Amygdala (tissue), 56 donors: Measurements from ENCODE around the gene SMIM5.
"Not testable (repeated sequence)": the region's sequence is repeated elsewhere in the genome, so short reads cannot be mapped to it uniquely, and the experiment has no call there.

Source experiments
- DNase-seq, 56 donors: peaks; one replicate each; lab custom pipeline; 2025; lab: John Stamatoyannopoulos, UW

The SMIM5 gene

GRCh38 chr17:75637551-75637950 is 4.3 kb downstream of the SMIM5 start:
- no peak for DNase-seq

DNA sequence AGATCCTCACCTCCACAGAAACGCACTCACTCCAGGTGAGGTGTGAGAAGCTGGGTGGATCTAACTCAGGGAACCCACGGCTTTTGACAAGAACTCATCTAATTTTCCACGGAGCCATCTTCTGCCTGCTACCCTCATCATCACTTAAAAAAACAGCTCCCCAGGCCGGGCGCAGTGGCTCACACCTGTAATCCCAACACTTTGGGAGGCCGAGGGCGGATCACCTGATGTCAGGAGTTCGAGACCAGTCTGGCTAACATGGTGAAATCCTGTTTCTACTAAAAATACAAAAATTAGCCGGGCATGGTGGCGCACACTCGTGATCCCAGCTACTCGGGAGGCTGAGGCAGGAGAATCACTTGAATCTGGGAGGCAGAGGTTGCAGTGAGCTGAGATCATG is 4.8 kb downstream of the SMIM5 start:
- DNase-seq = not testable (repeated sequence)

DNA sequence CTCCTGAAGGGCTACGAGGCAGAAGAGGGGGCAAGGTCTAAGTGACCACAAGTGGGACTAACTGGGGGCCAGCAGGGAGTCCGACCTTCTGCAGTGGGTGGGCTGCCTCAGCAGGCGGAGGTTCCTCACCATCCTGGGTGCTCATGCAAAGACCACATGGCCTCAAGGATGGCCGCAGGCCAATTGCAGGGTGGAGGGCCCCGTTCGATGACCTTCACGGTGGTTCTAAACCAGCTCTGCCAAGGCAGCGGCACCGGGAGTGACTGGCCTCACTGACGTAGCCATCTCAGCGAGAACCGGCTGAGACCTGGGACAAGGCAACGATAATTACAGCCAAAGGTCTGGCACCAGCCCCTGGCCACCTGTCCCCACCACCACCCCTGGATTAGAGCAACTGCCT is 5.7 kb downstream of the SMIM5 start:
- no peak for DNase-seq

- DNase-seq = no peak
Measured at GRCh38 chr17:75639327-75639726, 6.1 kb downstream of the SMIM5 start.

GRCh38 chr17:75639771-75640555 is 6.7 kb downstream of the SMIM5 start:
- no peak for DNase-seq

DNA sequence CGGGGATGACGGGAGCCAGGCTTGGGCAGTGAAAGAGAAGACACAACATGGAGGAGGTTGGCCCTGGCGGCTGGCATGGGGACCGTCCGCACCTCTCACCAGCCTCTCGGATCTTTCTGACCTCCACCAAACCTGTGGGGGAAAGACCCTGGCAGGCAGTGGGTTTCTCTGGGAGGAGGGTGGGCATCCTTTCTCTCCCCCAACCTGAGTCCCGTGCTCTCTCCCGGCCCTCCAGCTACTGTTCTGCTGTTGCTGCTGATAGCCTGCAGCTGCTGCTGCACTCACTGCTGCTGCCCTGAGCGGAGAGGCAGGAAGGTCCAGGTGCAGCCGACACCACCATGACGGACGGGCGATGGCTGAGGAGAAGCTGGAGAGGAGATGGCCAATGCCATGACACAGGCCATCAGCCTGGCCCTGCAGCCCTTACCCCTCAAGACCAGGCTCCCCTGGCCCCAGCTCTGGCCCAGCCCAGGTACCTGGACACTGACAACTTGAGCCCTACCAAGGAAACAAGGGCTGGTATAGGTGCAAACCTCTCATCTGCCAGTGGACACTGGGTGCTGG is 7.4 kb downstream of the SMIM5 start:
- DNase-seq = no peak

- DNase-seq = peak in 17 of 56 donors; percentile 8 to 68 (median 40)
Measured at GRCh38 chr17:75641343-75641742, 8.1 kb downstream of the SMIM5 start.

GRCh38 chr17:75642182-75642783 is 9.0 kb downstream of the SMIM5 start:
- DNase-seq = no peak

- DNase-seq = peak in 11 of 56 donors; percentile 9 to 55 (median 29)
Measured at GRCh38 chr17:75642784-75643642, 9.8 kb downstream of the SMIM5 start.

- no peak for DNase-seq
Measured at GRCh38 chr17:75643643-75644017, 10.4 kb downstream of the SMIM5 start.

DNA sequence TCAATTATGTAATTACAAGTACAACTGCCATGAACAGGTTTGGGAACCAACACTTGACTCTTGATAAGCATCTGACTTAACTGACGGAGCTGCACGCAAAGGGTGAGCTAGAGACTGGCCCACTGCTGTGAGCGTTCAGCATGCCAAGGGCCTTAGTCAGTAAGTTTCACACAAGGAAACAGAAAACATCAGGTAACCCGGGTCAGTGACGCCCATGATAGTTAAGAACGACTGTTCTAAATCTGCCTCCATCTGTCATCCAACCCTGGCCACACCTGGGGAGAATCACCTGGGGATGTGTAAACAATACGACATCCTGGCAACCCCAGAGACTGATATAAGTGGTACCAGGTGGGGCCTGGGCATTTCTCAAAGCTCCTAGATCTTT is 12.3 kb downstream of the SMIM5 start:
- DNase-seq = no peak

- DNase-seq = peak in 53 of 56 donors; percentile 28 to 92 (median 74)
Measured at GRCh38 chr17:75645889-75646637, 12.8 kb downstream of the SMIM5 start.

DNA sequence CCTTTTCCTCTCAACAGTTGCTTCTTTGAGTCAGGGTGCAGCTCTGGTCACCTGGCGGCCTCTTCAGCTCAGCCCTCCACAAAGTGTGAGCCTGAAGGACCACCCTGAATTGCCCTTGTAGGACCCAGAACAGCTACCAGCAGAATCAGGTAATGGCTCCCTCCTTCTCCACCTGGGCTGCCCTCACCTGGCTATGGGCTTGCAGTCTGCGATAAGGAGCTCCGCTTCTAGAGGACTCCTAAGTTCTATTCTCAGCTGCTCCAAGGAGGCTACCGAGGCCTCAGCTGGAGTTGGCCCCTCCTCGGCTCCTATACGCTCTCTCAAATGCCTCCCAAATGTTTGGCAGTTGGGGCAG is 13.4 kb downstream of the SMIM5 start:
- DNase-seq = no peak

GRCh38 chr17:75647061-75647460 is 13.8 kb downstream of the SMIM5 start:
- peak in 14 of 56 donors; percentile 30 to 59 (median 40) for DNase-seq

DNA sequence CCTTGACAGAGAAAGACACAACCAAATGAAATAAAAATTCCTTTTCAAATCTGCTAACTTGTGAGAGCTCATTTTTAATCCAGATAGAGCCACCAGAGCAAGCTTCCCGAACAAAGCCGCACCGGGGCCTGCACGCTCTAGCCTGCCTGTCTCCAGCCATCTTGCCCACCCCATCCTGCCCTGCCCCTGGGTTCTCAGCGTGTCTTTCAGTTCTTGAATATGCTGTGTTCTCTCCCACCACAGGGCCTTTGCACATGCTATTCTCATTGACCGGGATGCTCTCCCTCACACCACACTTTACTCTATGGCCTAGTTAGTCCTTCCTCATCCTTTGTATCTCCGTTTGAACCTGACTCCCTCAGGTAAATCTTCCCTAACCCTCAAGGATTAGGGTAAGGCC is 14.7 kb downstream of the SMIM5 start:
- no peak for DNase-seq

- no peak for DNase-seq
Measured at GRCh38 chr17:75649687-75650086, 16.5 kb downstream of the SMIM5 start.

DNA sequence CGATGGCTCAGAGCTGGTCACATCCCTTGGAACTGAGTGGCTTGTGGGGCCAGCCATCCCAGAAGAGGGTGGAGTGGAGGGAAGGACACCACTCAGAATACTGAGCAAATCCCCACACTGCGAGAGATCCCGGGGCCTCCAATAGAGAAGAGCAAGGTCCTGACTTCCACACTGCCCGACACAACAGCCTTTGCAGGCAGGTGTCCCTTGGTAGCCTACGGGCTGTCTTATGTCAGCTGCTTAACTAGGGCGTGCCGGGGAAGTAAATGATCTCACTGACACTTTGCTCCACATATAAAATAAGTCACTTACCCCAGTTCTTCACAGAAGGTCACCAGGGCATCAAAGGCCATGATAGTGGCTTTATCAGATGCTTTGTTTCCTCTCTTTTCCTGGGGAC is 17.6 kb downstream of the SMIM5 start:
- DNase-seq = no peak

DNA sequence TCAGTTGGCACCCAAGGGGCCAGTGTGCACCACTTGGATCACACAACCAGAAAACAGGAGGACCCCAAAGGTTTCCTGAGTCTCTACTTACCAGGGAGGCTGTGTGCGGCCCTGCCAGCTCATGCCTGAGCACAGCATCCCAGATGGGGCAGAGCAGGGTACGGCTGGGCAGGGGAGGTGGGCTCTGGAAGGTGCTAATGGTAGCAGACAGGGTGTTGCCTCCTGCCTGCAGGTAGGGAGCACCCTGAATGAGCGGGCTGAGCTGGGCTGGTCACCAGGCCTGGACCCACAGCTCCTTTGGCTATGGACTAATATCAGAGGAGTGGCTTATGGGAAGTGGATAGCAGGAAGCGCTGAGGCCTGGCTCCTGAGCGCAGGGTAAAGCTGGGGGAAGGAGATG is 19.1 kb downstream of the SMIM5 start:
- DNase-seq = no peak

DNA sequence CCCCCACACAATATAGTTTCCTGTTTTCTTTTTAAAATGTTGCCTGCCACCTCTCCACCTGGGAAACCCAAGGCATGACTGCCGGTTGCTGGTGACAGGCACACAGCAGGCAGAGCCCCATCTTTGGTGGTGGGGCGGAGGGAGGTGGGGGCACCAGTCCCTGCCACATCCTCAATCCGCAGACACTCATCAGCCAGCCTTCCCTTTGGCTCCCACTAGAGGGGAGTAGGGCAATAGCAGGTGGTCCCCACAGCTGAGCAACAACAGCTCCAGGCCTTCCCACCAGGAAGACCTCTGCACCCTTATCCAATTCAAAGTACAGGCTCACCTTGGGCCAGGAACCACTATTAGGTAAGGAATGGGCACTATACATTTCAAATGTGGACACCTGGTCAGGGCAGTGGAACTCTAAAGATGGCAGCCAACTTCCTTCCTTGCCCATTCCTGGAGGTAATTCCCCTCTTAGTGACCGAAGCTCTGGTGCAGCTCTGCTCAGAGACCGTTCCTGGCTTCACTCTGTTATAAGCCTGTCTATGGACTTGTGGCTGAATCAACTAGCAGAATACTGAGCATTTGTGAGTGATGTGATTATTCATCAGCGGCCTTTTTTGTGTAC is 19.8 kb downstream of the SMIM5 start:
- DNase-seq = peak in 12 of 56 donors; percentile 9 to 55 (median 32)

DNA sequence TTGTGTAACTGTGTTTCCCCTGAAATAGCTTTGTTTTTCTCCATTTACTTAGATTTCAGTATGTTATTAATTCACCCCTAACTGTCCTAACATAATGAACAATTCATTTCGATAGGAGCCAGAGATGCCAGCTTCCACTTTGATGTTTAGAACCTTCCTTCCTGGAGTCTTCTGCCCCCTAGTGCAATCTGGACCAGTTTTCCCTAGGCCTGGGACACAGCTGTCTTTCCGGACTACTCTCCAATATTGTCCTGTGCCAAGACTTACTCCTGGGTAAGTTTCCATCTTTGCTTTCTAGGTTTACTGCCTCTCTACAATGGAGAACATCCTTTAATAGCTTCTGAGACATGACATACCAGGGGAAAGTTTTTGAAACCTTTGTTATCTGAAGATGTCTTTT is 20.9 kb downstream of the SMIM5 start:
- DNase-seq = peak in 13 of 56 donors; percentile 19 to 67 (median 44)
